GM13976 (cell line): ENCODE measurements around the gene NLGN1.

ENCODE experiments used
- DNase-seq: peaks from one replicate; pipeline ENCODE4 v3.0.0; 2012; ENCODE audit warnings: low spot score
- CTCF ChIP-seq: IDR thresholded peaks from 2 replicates; pipeline ENCODE4 v1.5.1; 2012; ENCODE audit warnings: borderline replicate concordance, mild to moderate bottlenecking; ENCODE audit not compliant: insufficient read depth; ENCODE audit errors: extremely low read depth, missing control alignments, control extremely low read depth
- in situ Hi-C: fragments of 300-500 bp; cut with MboI; formaldehyde crosslinking; loops from one replicate; pipeline ENCODE4 v1.12.0; 2022; ENCODE audit warnings: low sequenced_read_pairs, mixed read lengths, inconsistent platforms; ENCODE audit not compliant: unreplicated experiment

The NLGN1 gene

GRCh38 chr3:173897631-173898030, 500.1 kb downstream of the NLGN1 start:
- no peak for TF ChIP-seq CTCF
- DNase-seq = no peak
- in situ Hi-C loops = no loop called here

- no peak for DNase-seq
- TF ChIP-seq CTCF = no peak
- in situ Hi-C loops = no loop called here
Measured at GRCh38 chr3:173901649-173902048, 504.1 kb downstream of the NLGN1 start.

GRCh38 chr3:173902401-173902800, 504.9 kb downstream of the NLGN1 start:
- DNase-seq = no peak
- TF ChIP-seq CTCF = no peak
- in situ Hi-C loops = no loop called here

GRCh38 chr3:173902871-173903270, 505.3 kb downstream of the NLGN1 start:
- in situ Hi-C loops = no loop called here
- no peak for TF ChIP-seq CTCF
- no peak for DNase-seq

GRCh38 chr3:173905381-173905780, 507.8 kb downstream of the NLGN1 start:
- in situ Hi-C loops = no loop called here
- TF ChIP-seq CTCF = no peak
- DNase-seq = no peak

- DNase-seq = no peak
- in situ Hi-C loops = no loop called here
Measured at GRCh38 chr3:173911446-173911845, 513.9 kb downstream of the NLGN1 start.

More at GRCh38 chr3:173911446-173911845, 513.9 kb downstream of the NLGN1 start:
- no peak for TF ChIP-seq CTCF
